HG02571 (cell line): ENCODE data around the gene VSX2.
A peak's percentile ranks its signal among the peaks of the same experiment; 100 is the strongest.

Experiments used
- ATAC-seq: cut with Tn5 transposase; IDR thresholded peaks from one replicate; pipeline ENCODE4 v1.9.1; 2021; ENCODE audit warnings: mild to moderate bottlenecking, moderate library complexity; ENCODE audit not compliant: unreplicated experiment

Gene VSX2

GRCh38 chr14:74221741-74222140 is 17.5 kb upstream of the VSX2 start:
- ATAC-seq = no peak

GRCh38 chr14:74223016-74223415 is 16.2 kb upstream of the VSX2 start:
- no peak for ATAC-seq

- no peak for ATAC-seq
Measured at GRCh38 chr14:74231784-74232183, 7.5 kb upstream of the VSX2 start.

- ATAC-seq = no peak
Measured at GRCh38 chr14:74235017-74235416, 4.2 kb upstream of the VSX2 start.

- ATAC-seq = no peak
Measured at GRCh38 chr14:74237441-74237840, 1.8 kb upstream of the VSX2 start.

- no peak for ATAC-seq
Measured at GRCh38 chr14:74239848-74240793, 872 bp downstream of the VSX2 start.

GRCh38 chr14:74240794-74241651 is 1.8 kb downstream of the VSX2 start:
- ATAC-seq = no peak

- no peak for ATAC-seq
Measured at GRCh38 chr14:74241652-74242017, 2.4 kb downstream of the VSX2 start.

GRCh38 chr14:74242021-74242779 is 3.0 kb downstream of the VSX2 start:
- ATAC-seq = no peak

- no peak for ATAC-seq
Measured at GRCh38 chr14:74242780-74243042, 3.5 kb downstream of the VSX2 start.

- ATAC-seq = no peak
Measured at GRCh38 chr14:74243051-74243450, 3.8 kb downstream of the VSX2 start.

GRCh38 chr14:74244115-74244514 is 4.9 kb downstream of the VSX2 start:
- no peak for ATAC-seq

- no peak for ATAC-seq
Measured at GRCh38 chr14:74245292-74245691, 6.0 kb downstream of the VSX2 start.

GRCh38 chr14:74246542-74246941 is 7.3 kb downstream of the VSX2 start:
- ATAC-seq = no peak

GRCh38 chr14:74248017-74248416 is 8.8 kb downstream of the VSX2 start:
- no peak for ATAC-seq

- no peak for ATAC-seq
Measured at GRCh38 chr14:74249433-74250375, 10.5 kb downstream of the VSX2 start.

- no peak for ATAC-seq
Measured at GRCh38 chr14:74255281-74255680, 16.0 kb downstream of the VSX2 start.

- peak; percentile 69 for ATAC-seq
Measured at GRCh38 chr14:74257078-74257940, 18.1 kb downstream of the VSX2 start.
